KMS-11 (cell line): ENCODE results near the gene CGAS.
"Not testable (repeated sequence)": the region's sequence is repeated elsewhere in the genome, so short reads cannot be mapped to it uniquely, and the experiment has no call there.

Experiments
- H2AFZ ChIP-seq: fragments of 200-600 bp; sonication (generic); 2 replicates; pipeline ENCODE4 v1.6.1; 2016; ENCODE audit warnings: antibody characterized with exemption, mixed run types, low read depth
- H3K27ac ChIP-seq: fragments of 200-600 bp; sonication (generic); 2 replicates; pipeline ENCODE4 v1.6.1; 2016; ENCODE audit warnings: mild to moderate bottlenecking, mixed run types
- H3K27me3 ChIP-seq: fragments of 200-600 bp; sonication (generic); 2 replicates; pipeline ENCODE4 v1.6.1; 2017; ENCODE audit warnings: mild to moderate bottlenecking, low read depth, mixed run types, moderate library complexity; ENCODE audit not compliant: insufficient read depth
- H3K36me3 ChIP-seq: fragments of 200-600 bp; sonication (generic); 2 replicates; pipeline ENCODE4 v1.6.1; 2017; ENCODE audit warnings: mild to moderate bottlenecking, mixed run types; ENCODE audit not compliant: insufficient read depth
- H3K4me1 ChIP-seq: fragments of 200-600 bp; sonication (generic); 2 replicates; pipeline ENCODE4 v1.6.1; 2016; ENCODE audit warnings: mild to moderate bottlenecking, low read depth, mixed run types; ENCODE audit not compliant: poor library complexity, severe bottlenecking
- H3K4me2 ChIP-seq: fragments of 200-600 bp; sonication (generic); 2 replicates; pipeline ENCODE4 v1.7.0; 2016; ENCODE audit warnings: mild to moderate bottlenecking, mixed run types
- H3K4me3 ChIP-seq: fragments of 200-600 bp; sonication (generic); IDR thresholded peaks from 2 replicates; pipeline ENCODE4 v1.6.1; 2017; ENCODE audit warnings: low read depth, low read length, mixed read lengths; ENCODE audit not compliant: insufficient read depth
- H3K79me2 ChIP-seq: fragments of 200-600 bp; sonication (generic); 2 replicates; pipeline ENCODE4 v1.6.1; 2016; ENCODE audit warnings: low read depth, mixed run types; ENCODE audit not compliant: insufficient read depth
- H3K9ac ChIP-seq: fragments of 200-600 bp; sonication (generic); 2 replicates; pipeline ENCODE4 v1.6.1; 2016; ENCODE audit warnings: mild to moderate bottlenecking, mixed run types
- H4K20me1 ChIP-seq: fragments of 200-600 bp; sonication (generic); 2 replicates; pipeline ENCODE4 v1.6.1; 2016; ENCODE audit warnings: mild to moderate bottlenecking, mixed run types; ENCODE audit not compliant: insufficient read depth
- CTCF ChIP-seq: fragments of 200-600 bp; sonication (generic); conservative IDR thresholded peaks from 2 replicates; pipeline ENCODE4 v1.6.1; 2017; ENCODE audit warnings: low read depth, mild to moderate bottlenecking, antibody characterized with exemption, low read length, moderate library complexity, mixed read lengths

Gene CGAS

GRCh38 chr6:73382462-73383113 lies 69.5 kb downstream of the CGAS start:
- no peak overlapping the region for H2AFZ ChIP-seq
- H3K36me3 ChIP-seq, result no peaks in the 10 kb centered on the region
- no peak overlapping the region for H3K27ac ChIP-seq
- H3K9ac ChIP-seq, result no peak overlapping the region
- H3K4me2 ChIP-seq, result no peak overlapping the region
- no peaks in the 10 kb centered on the region for H3K27me3 ChIP-seq
- no peaks in the 10 kb centered on the region for H4K20me1 ChIP-seq
- H3K79me2 ChIP-seq, result no peaks in the 10 kb centered on the region
- no peak for TF ChIP-seq CTCF
- H3K4me1 ChIP-seq, result peaks cover 3% of the 10 kb centered on the region
- H3K4me3 ChIP-seq, result no peak overlapping the region

DNA sequence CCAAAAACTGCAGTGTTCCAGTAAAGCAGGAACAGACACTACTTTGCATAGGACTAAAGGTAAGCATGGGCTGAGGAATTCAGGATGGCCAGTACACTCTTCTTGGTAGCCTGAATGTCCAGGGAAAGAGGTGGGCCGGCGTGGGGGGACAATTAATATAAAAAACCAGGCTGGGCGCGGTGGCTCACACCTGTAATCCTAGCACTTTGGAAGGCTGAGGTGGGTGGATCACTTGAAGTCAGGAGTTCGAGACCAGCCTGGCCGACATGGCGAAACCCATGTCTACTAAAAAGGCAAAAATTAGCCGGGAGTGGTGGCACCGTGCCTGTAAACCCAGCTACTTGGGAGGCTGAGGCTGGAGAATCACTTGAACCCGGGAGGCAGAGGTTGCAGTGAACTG lies 70.6 kb downstream of the CGAS start:
- H3K79me2 ChIP-seq, H3K27ac ChIP-seq, H3K4me1 ChIP-seq, H3K4me3 ChIP-seq, H2AFZ ChIP-seq, H3K27me3 ChIP-seq, H3K4me2 ChIP-seq, H3K9ac ChIP-seq, H3K36me3 ChIP-seq, H4K20me1 ChIP-seq: not testable (repeated sequence)

DNA sequence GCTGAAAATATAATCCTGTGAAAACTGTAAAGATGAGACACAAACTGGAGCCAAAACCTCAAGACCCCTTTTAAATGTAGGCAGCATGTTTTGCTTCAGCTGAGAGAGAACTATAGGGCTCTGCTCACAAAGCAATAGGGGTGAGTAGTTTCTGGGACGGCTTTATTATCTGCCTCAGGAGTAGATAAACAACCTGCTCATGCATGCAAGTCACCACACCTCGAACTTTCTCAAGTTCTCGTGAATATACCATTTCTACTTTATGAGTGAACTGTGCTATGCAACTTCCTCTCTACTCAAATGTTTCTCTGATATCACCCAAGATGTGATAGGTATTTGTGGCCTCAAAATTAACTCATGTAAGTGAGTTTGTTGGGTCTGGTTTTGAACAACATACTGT lies 74.9 kb downstream of the CGAS start:
- Histone ChIP-seq H2AFZ (no peak overlapping the region), H3K79me2 (no peaks in the 10 kb centered on the region), H4K20me1 (no peaks in the 10 kb centered on the region), H3K27me3 (no peaks in the 10 kb centered on the region), H3K4me3 (no peak overlapping the region), H3K9ac (no peak overlapping the region), H3K4me1 (no peaks in the 10 kb centered on the region), H3K36me3 (no peaks in the 10 kb centered on the region), H3K27ac (no peak overlapping the region), H3K4me2 (no peak overlapping the region)
- TF ChIP-seq CTCF, result no peak

GRCh38 chr6:73375216-73375615 lies 76.9 kb downstream of the CGAS start:
- Histone ChIP-seq H3K4me1 (no peaks in the 10 kb centered on the region), H3K27me3 (no peaks in the 10 kb centered on the region), H3K9ac (no peak overlapping the region), H3K79me2 (no peaks in the 10 kb centered on the region), H3K4me2 (no peak overlapping the region), H3K36me3 (no peaks in the 10 kb centered on the region), H3K4me3 (no peak overlapping the region), H2AFZ (no peak overlapping the region), H3K27ac (no peak overlapping the region), H4K20me1 (no peaks in the 10 kb centered on the region)
- TF ChIP-seq CTCF, result no peak
